Activated CD4-positive, alpha-beta memory T cell treated with anti-CD3 and anti-CD28 coated beads for 36 hours (primary cell): ENCODE results near the gene MMP28. TPM values are rescaled to one million over a fixed set of nuclear protein-coding genes. Genes with fewer than 3 reads are reported as not detected.
A peak's percentile ranks its signal among the peaks of the same experiment; 100 is the strongest.

Source experiments
- CTCF ChIA-PET: fragments of 350-600 bp; sonication (Branson Sonifier 250); formaldehyde crosslinking; loops from one replicate; lab custom pipeline; 2021; ENCODE audit warnings: antibody characterized with exemption, inconsistent platforms; lab: Charles Lee
- POLR2A ChIA-PET: fragments of 350-600 bp; sonication (Branson Sonifier 250); formaldehyde crosslinking; loops from one replicate; lab custom pipeline; 2021; ENCODE audit warnings: antibody characterized with exemption; lab: Charles Lee
- DNase-seq: peaks from one replicate; pipeline ENCODE4 v3.0.0-alpha.2; 2020
- H3K27ac Mint-ChIP-seq: one replicate; pipeline ENCODE4 v1.8.0; 2021; ENCODE audit warnings: mixed read lengths
- H3K27me3 Mint-ChIP-seq: one replicate; pipeline ENCODE4 v1.8.0; 2021; ENCODE audit warnings: mixed read lengths
- H3K36me3 Mint-ChIP-seq: one replicate; pipeline ENCODE4 v1.8.0; 2021; ENCODE audit warnings: mixed read lengths
- H3K4me1 Mint-ChIP-seq: one replicate; pipeline ENCODE4 v1.8.0; 2021; ENCODE audit warnings: low read depth, mixed read lengths
- H3K4me3 Mint-ChIP-seq: one replicate; pipeline ENCODE4 v1.8.0; 2021; ENCODE audit warnings: mild to moderate bottlenecking, mixed read lengths
- H3K9me3 Mint-ChIP-seq: one replicate; pipeline ENCODE4 v1.8.0; 2021; ENCODE audit warnings: mixed read lengths
- intact Hi-C: fragments of 100-400 bp; cut with micrococcal nuclease; formaldehyde crosslinking; loops from one replicate; pipeline ENCODE4 v1.15.1; 2023
- total RNA-seq, 2 experiments: library from RNA; stranded (reverse); gene quantifications; one replicate each; pipeline ENCODE4 v1.2.3, GENCODE V29; 2021

MMP28 gene
- total RNA-seq, 2 experiments from 2014 or later = not detected

GRCh38 chr17:35797918-35798317, 2.5 kb upstream of the MMP28 start:
- Mint-ChIP-seq H3K27me3 (peaks cover 37% of the 10 kb centered on the region), H3K4me1 (peaks cover 21% of the 10 kb centered on the region), H3K9me3 (no peaks in the 10 kb centered on the region), H3K27ac (no peak overlapping the region), H3K4me3 (no peak overlapping the region), H3K36me3 (no peaks in the 10 kb centered on the region)
- intact Hi-C loops = no loop called here
- ChIA-PET POLR2A (interaction anchor here (0.7 kb wide), 1 partner anchor 28 kb away, joined by 4 read pairs; no protein-coding TSS in a partner anchor), CTCF (interaction anchor here (7.2 kb wide), 1 partner anchor 33 kb away, joined by 60 read pairs; no protein-coding TSS in a partner anchor)
- no peak for DNase-seq

DNA sequence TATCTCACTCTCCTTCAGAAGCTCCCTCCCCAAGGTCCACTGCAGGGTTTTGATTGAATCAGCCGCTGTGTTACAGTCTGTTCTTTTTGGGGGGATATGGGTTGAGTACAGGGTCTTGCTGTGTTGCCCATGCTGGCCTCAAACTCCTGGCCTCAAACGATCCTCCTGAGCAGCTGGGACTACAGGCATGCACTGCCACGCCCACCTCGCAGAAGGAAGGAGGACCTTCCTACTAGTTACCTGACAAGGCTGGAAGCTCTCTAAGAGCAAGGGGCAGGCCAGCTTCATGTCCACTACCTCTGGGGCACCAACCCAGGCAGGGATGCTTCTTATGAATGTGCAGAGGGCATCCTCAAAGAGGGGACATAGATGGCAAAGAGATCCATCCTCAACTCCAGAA, 1.9 kb upstream of the MMP28 start:
- Mint-ChIP-seq H3K27ac (no peak overlapping the region), H3K9me3 (no peaks in the 10 kb centered on the region), H3K4me1 (peaks cover 18% of the 10 kb centered on the region), H3K4me3 (no peak overlapping the region), H3K27me3 (peaks cover 40% of the 10 kb centered on the region), H3K36me3 (no peaks in the 10 kb centered on the region)
- intact Hi-C loops = no loop called here
- ChIA-PET POLR2A (interaction anchor here (0.7 kb wide), 1 partner anchor 27 kb away, joined by 4 read pairs; no protein-coding TSS in a partner anchor), CTCF (interaction anchor here (1.4 to 7.2 kb wide), 4 partner anchors 8 to 33 kb away, joined by 4 to 60 read pairs (median 8); partner anchors contain the start of gene TAF15)
- no peak for DNase-seq

DNA sequence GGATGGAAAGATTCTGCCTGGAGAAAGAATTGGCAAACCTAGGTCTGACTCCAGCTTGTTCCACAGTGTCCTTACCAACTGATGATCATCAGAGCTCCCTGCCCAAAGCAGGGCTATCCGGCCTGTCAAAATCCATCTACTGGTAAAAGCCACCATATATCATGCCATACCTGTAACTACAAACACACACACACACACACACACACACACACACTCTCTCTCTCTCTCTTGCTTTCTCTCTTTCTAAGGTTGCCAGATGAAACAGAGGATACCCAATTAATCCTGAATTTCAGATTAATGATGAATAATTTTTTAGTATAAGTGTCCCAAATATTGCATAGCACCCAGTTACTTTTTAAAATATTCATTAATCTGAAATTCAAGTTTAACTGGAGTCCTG, 1.5 kb upstream of the MMP28 start:
- Mint-ChIP-seq H3K9me3 (no peaks in the 10 kb centered on the region), H3K4me3 (no peak overlapping the region), H3K27ac (no peak overlapping the region), H3K36me3 (no peaks in the 10 kb centered on the region), H3K27me3 (peaks cover 45% of the 10 kb centered on the region), H3K4me1 (peaks cover 18% of the 10 kb centered on the region)
- ChIA-PET POLR2A (interaction anchor here (0.6 to 2.5 kb wide), 2 partner anchors 12 to 32 kb away, joined by 3 to 11 read pairs; partner anchors contain the start of gene TAF15), CTCF (interaction anchor here (1.4 to 7.2 kb wide), 4 partner anchors 8 to 32 kb away, joined by 4 to 60 read pairs (median 8); partner anchors contain the start of gene TAF15)
- intact Hi-C loops = no loop called here
- no peak for DNase-seq

DNA sequence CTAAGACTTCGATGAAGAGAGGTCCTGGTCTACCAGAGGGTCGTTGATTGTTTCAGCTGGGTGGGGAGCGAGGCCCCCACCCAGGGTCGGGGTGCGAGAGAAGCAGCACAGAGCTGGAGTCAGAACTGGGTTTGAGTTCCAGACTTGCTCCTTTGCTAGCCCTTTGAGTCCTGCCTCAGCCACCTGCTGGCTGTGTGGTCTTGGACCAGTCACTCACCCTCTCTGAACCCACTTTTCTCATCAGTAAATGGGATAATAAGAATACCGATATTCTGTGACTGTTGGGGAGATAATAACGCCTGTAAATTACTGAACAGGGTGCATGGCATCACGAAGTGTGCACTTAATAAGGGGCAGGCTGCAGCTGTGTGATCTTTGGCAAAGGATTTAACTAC, 427 bp upstream of the MMP28 start:
- intact Hi-C loops = no loop called here
- Mint-ChIP-seq H3K36me3 (no peaks in the 10 kb centered on the region), H3K9me3 (no peaks in the 10 kb centered on the region), H3K4me1 (peaks cover 14% of the 10 kb centered on the region), H3K27ac (no peak overlapping the region), H3K4me3 (peak overlapping the region; percentile 60), H3K27me3 (peaks cover 45% of the 10 kb centered on the region)
- DNase-seq = no peak
- POLR2A ChIA-PET = interaction anchor here (1.0 to 2.5 kb wide), 2 partner anchors 13 to 31 kb away, joined by 3 to 11 read pairs; partner anchors contain the start of gene TAF15
- CTCF ChIA-PET = interaction anchor here (1.0 to 7.2 kb wide), 7 partner anchors 8 to 80 kb away, joined by 3 to 60 read pairs (median 5); partner anchors contain the start of gene TAF15

DNA sequence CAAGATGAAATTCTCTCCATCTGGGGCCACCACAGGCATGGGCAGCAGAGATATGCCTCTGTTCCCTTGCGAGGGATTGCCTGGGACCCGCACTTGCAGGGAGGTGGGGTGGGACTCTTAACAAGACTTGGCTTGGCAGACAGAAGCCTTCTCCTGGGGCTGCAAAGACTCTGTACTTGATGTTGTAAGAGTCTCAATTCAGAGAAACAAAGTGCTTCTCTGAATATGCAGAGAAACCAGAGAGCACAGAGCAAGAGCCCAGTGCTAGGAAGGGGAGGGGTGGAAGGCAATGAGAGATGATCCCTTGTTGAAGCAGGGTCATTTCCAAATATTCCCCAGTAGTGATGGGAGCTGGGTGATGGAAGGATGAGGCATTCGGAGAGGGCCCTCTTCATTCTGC, 2.2 kb downstream of the MMP28 start:
- intact Hi-C loops = no loop called here
- H3K27me3 Mint-ChIP-seq = peaks cover 45% of the 10 kb centered on the region
- no peaks in the 10 kb centered on the region for H3K36me3 Mint-ChIP-seq
- CTCF ChIA-PET = interaction anchor here (1.0 to 1.5 kb wide), 2 partner anchors 16 to 29 kb away, joined by 3 to 7 read pairs; partner anchors contain the start of gene TAF15
- no peaks in the 10 kb centered on the region for H3K9me3 Mint-ChIP-seq
- no peak for DNase-seq
- H3K4me3 Mint-ChIP-seq = no peak overlapping the region
- no peak overlapping the region for H3K27ac Mint-ChIP-seq
- POLR2A ChIA-PET = no interaction called here
- peaks cover 17% of the 10 kb centered on the region for H3K4me1 Mint-ChIP-seq

- ChIA-PET CTCF (interaction anchor here (0.8 to 1.7 kb wide), 3 partner anchors 13 to 45 kb away, joined by 3 to 7 read pairs (median 5); no protein-coding TSS in a partner anchor), POLR2A (no interaction called here)
- no peak for DNase-seq
- Mint-ChIP-seq H3K27ac (no peak overlapping the region), H3K27me3 (peaks cover 34% of the 10 kb centered on the region), H3K36me3 (no peaks in the 10 kb centered on the region), H3K4me1 (peaks cover 17% of the 10 kb centered on the region), H3K4me3 (no peak overlapping the region), H3K9me3 (no peaks in the 10 kb centered on the region)
- intact Hi-C loops = no loop called here
These were observed 3.6 kb downstream of the MMP28 start for GRCh38 chr17:35791681-35792350.

GRCh38 chr17:35790841-35791240, 4.6 kb downstream of the MMP28 start:
- Mint-ChIP-seq H3K36me3 (no peaks in the 10 kb centered on the region), H3K27ac (no peak overlapping the region), H3K9me3 (no peaks in the 10 kb centered on the region), H3K4me3 (no peak overlapping the region), H3K27me3 (peaks cover 27% of the 10 kb centered on the region), H3K4me1 (peaks cover 12% of the 10 kb centered on the region)
- no peak for DNase-seq
- intact Hi-C loops = no loop called here
- ChIA-PET POLR2A (no interaction called here), CTCF (no interaction called here)

GRCh38 chr17:35788477-35789368, 6.7 kb downstream of the MMP28 start:
- CTCF ChIA-PET = interaction anchor here (0.7 to 2.3 kb wide), 2 partner anchors 24 to 39 kb away, joined by 3 to 15 read pairs; no protein-coding TSS in a partner anchor
- intact Hi-C loops = no loop called here
- DNase-seq = no peak
- POLR2A ChIA-PET = interaction anchor here (1.6 kb wide), 1 partner anchor 20 kb away, joined by 5 read pairs; the partner anchor contains the start of gene TAF15
- H3K27me3 Mint-ChIP-seq = peaks cover 17% of the 10 kb centered on the region
- H3K4me1 Mint-ChIP-seq = peaks cover 3% of the 10 kb centered on the region
- no peak overlapping the region for H3K27ac Mint-ChIP-seq
- H3K4me3 Mint-ChIP-seq = no peak overlapping the region
- H3K36me3 Mint-ChIP-seq = no peaks in the 10 kb centered on the region
- H3K9me3 Mint-ChIP-seq = no peaks in the 10 kb centered on the region

GRCh38 chr17:35786941-35787432, 8.5 kb downstream of the MMP28 start:
- intact Hi-C loops = no loop called here
- Mint-ChIP-seq H3K36me3 (no peaks in the 10 kb centered on the region), H3K4me1 (peaks cover 3% of the 10 kb centered on the region), H3K4me3 (no peak overlapping the region), H3K27me3 (peaks cover 2% of the 10 kb centered on the region), H3K27ac (no peak overlapping the region), H3K9me3 (no peaks in the 10 kb centered on the region)
- DNase-seq = no peak
- CTCF ChIA-PET = interaction anchor here (0.6 to 4.2 kb wide), 2 partner anchors 23 to 861 kb away, joined by 3 to 22 read pairs; no protein-coding TSS in a partner anchor
- POLR2A ChIA-PET = no interaction called here

DNA sequence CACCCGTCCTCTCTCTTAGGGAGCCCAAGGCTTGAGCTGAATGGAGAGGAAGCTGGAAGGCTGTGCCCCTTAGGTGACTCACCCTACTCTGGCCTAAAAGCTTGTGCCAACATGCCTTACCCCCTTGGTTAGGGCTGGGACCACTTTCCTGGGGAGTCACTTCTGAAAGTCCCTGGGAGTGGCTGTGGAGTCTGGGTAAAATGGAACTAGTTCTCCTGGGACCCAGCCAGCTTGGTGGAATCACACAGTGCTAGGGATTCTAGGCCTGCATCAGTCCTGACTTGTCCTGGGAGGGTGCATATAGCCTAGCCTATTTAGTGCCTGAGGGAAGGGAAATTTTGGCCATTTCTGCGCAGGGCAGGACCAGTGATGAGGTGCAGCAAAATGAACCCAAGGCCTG, 10.5 kb downstream of the MMP28 start:
- ChIA-PET POLR2A (no interaction called here), CTCF (interaction anchor here (1.8 to 4.2 kb wide), 2 partner anchors 20 to 21 kb away, joined by 5 to 22 read pairs; no protein-coding TSS in a partner anchor)
- no peak overlapping the region for H3K27ac Mint-ChIP-seq

GRCh38 chr17:35780950-35781349, 14.5 kb downstream of the MMP28 start:
- Mint-ChIP-seq H3K36me3 (no peaks in the 10 kb centered on the region), H3K4me3 (no peak overlapping the region), H3K27ac (no peak overlapping the region), H3K9me3 (no peaks in the 10 kb centered on the region), H3K4me1 (no peaks in the 10 kb centered on the region), H3K27me3 (peaks cover 8% of the 10 kb centered on the region)
- CTCF ChIA-PET = interaction anchor here (1.0 to 4.5 kb wide), 2 partner anchors 17 to 68 kb away, joined by 3 to 30 read pairs; no protein-coding TSS in a partner anchor
- DNase-seq = no peak
- intact Hi-C loops = no loop called here
- POLR2A ChIA-PET = no interaction called here

More for the DNA sequence above, 10.5 kb downstream of the MMP28 start:
- intact Hi-C loops = no loop called here
- DNase-seq = no peak
- H3K36me3 Mint-ChIP-seq = no peaks in the 10 kb centered on the region
- no peak overlapping the region for H3K4me3 Mint-ChIP-seq
- H3K27me3 Mint-ChIP-seq = peaks cover 3% of the 10 kb centered on the region
- peaks cover 3% of the 10 kb centered on the region for H3K4me1 Mint-ChIP-seq
- H3K9me3 Mint-ChIP-seq = no peaks in the 10 kb centered on the region
